Fibroblast of the aortic adventitia (primary cell): ENCODE results near the gene XYLT2. TPM values are rescaled to one million over a fixed set of nuclear protein-coding genes. Genes with fewer than 3 reads are reported as not detected.

Experiments
- DNase-seq: peaks from one replicate; pipeline ENCODE4 v3.0.0-alpha.2; 2010; ENCODE audit warnings: low read depth
- H3K4me3 ChIP-seq: 2 replicates; pipeline ENCODE4 v1.5.1; 2011; ENCODE audit warnings: low read depth, mild to moderate bottlenecking, control low read depth, low read length, moderate library complexity
- CTCF ChIP-seq: IDR thresholded peaks from 2 replicates; pipeline ENCODE4 v1.5.1; 2011; ENCODE audit warnings: mild to moderate bottlenecking, low read length, control low read depth, inconsistent platforms; ENCODE audit not compliant: insufficient read depth
- total RNA-seq: library from RNA; depleted of rRNA; stranded (reverse); fragments of >200 nt; gene quantifications from 2 replicates; pipeline ENCODE4 v1.2.3, GENCODE V29; 2012; ENCODE audit warnings: low replicate concordance

Gene XYLT2
- total RNA-seq, 1 donor, result 33.9 TPM

- DNase-seq, result no peak
- no peak for TF ChIP-seq CTCF
- no peak overlapping the region for H3K4me3 ChIP-seq
Observed at GRCh38 chr17:50389534-50389933, 43.6 kb downstream of the XYLT2 start.

- no peak for DNase-seq
- no peak for TF ChIP-seq CTCF
Observed at GRCh38 chr17:50392621-50393020, 46.7 kb downstream of the XYLT2 start.

GRCh38 chr17:50393700-50394099, 47.8 kb downstream of the XYLT2 start:
- TF ChIP-seq CTCF, result no peak
- no peak for DNase-seq
- H3K4me3 ChIP-seq, result no peak overlapping the region

More at GRCh38 chr17:50392621-50393020, 46.7 kb downstream of the XYLT2 start:
- H3K4me3 ChIP-seq, result no peak overlapping the region

- TF ChIP-seq CTCF, result no peak
- peak overlapping the region; percentile 97 for H3K4me3 ChIP-seq
- DNase-seq, result no peak
Observed at GRCh38 chr17:50394711-50395110, 48.8 kb downstream of the XYLT2 start.

GRCh38 chr17:50396261-50397110, 50.6 kb downstream of the XYLT2 start:
- DNase-seq, result peak; percentile 85
- H3K4me3 ChIP-seq, result peak overlapping the region; percentile 97
- no peak for TF ChIP-seq CTCF

- H3K4me3 ChIP-seq, result peak within 1 kb of the TSS; percentile 97
- peak; percentile 97 for TF ChIP-seq CTCF
- DNase-seq, result peak; percentile 79
Observed at GRCh38 chr17:50397111-50397918, 51.4 kb downstream of the XYLT2 start, which contains the start of gene LRRC59. Gene LRRC59, minus strand, starts transcription at chr17:50397523. Its CDS starts 206 bp downstream, at chr17:50397317.
